HCT116 (cell line): ENCODE measurements around the gene PAX8. TPM values are rescaled to one million over a fixed set of nuclear protein-coding genes. Genes with fewer than 3 reads are reported as not detected.
A peak's percentile ranks its signal among the peaks of the same experiment; 100 is the strongest.

ENCODE experiments used
- ATAC-seq: fragments of 200-7000 bp; cut with Tn5 transposase; 2 replicates; pipeline ENCODE4 v1.9.1; 2020; ENCODE audit warnings: mild to moderate bottlenecking, moderate library complexity
- BruUV-seq: library from RNA; stranded (reverse); fragments of 400-500 nt; replicated peaks from 2 replicates; lab custom pipeline; 2021; lab: Mats Ljungman, UMichigan
- CTCF ChIA-PET: fragments of 300-600 bp; sonication (Branson Sonifier 250); formaldehyde crosslinking; loops from one replicate; lab custom pipeline; 2021; ENCODE audit warnings: antibody characterized with exemption; lab: Charles Lee
- POLR2A ChIA-PET: fragments of 300-600, 350-600 bp; sonication (Branson Sonifier 250); formaldehyde crosslinking; loops from one replicate; lab custom pipeline; 2021; ENCODE audit warnings: antibody characterized with exemption; lab: Charles Lee
- RAD21 ChIA-PET, 2 experiments: fragments of 300-600 bp; sonication (Branson Sonifier 250); formaldehyde crosslinking; loops; one replicate each; lab custom pipeline; 2023; ENCODE audit warnings: low total read pairs in 2 of 2; ENCODE audit not compliant: uncharacterized antibody in 2 of 2, unreplicated experiment in 2 of 2, low non-redundant PET in 1 of 2; lab: Charles Lee
- DNase-seq: peaks from one replicate; pipeline ENCODE4 v3.0.0-alpha.2; 2010; ENCODE audit warnings: low read depth, low spot score
- H2AFZ ChIP-seq: fragments of 200-600 bp; shearing (Covaris generic), sonication (generic); 2 replicates; pipeline ENCODE4 v1.6.1; 2017; ENCODE audit warnings: low read depth, mixed run types, mixed read lengths, antibody characterized with exemption, low read length; ENCODE audit not compliant: poor library complexity, severe bottlenecking
- H3K27ac ChIP-seq: 2 replicates; pipeline ENCODE4 v1.5.1; 2012; ENCODE audit warnings: low read depth, low read length
- H3K27me3 ChIP-seq: fragments of 200-600 bp; sonication (generic); 2 replicates; pipeline ENCODE4 v1.6.1; 2016; ENCODE audit warnings: mixed run types, low read length, mixed read lengths; ENCODE audit not compliant: insufficient read depth
- H3K36me3 ChIP-seq, 2 experiments: fragments of 200-500 bp in 1 of 2; fragments of 200-600 bp in 1 of 2; sonication (Bioruptor generic) in 1 of 2; sonication (generic) in 1 of 2; 2 replicates each; pipeline versions ENCODE4 v1.5.1 to v1.6.1; 2014 to 2016; ENCODE audit warnings: low read length in 2 of 2, inconsistent platforms in 1 of 2, mixed read lengths in 1 of 2, mixed run types in 1 of 2; ENCODE audit not compliant: insufficient read depth in 2 of 2, control insufficient read depth in 1 of 2
- H3K4me1 ChIP-seq, 2 experiments: fragments of 200-600 bp in 1 of 2; sonication (generic) in 1 of 2; 2 replicates each; pipeline versions ENCODE4 v1.5.1 to v1.6.1; 2012 to 2017; ENCODE audit warnings: low read length in 2 of 2, inconsistent platforms in 1 of 2, mild to moderate bottlenecking in 1 of 2, mixed read lengths in 1 of 2, mixed run types in 1 of 2, moderate library complexity in 1 of 2; ENCODE audit not compliant: insufficient read depth in 2 of 2, control insufficient read depth in 1 of 2
- H3K4me2 ChIP-seq: fragments of 200-600 bp; sonication (generic); 2 replicates; pipeline ENCODE4 v1.6.1; 2017; ENCODE audit warnings: mixed run types, low read length, mixed read lengths
- H3K4me3 ChIP-seq, 2 experiments: fragments of 200-600 bp in 1 of 2; sonication (generic) in 1 of 2; replicated peaks in 1 of 2; 2 replicates each; pipeline ENCODE4 v1.5.1; 2011 to 2016; ENCODE audit warnings: low read length in 2 of 2, control low read depth in 1 of 2, low read depth in 1 of 2, mild to moderate bottlenecking in 1 of 2, mixed read lengths in 1 of 2, mixed run types in 1 of 2
- H3K79me2 ChIP-seq: fragments of 200-600 bp; sonication (generic); 2 replicates; pipeline ENCODE4 v1.6.1; 2017; ENCODE audit warnings: mild to moderate bottlenecking, mixed run types, low read length, moderate library complexity, mixed read lengths; ENCODE audit not compliant: insufficient read depth
- H3K9ac ChIP-seq: fragments of 200-600 bp; sonication (generic); 2 replicates; pipeline ENCODE4 v1.6.1; 2016; ENCODE audit warnings: low read length, mixed read lengths
- H3K9me2 ChIP-seq: fragments of 200-600 bp; sonication (generic), shearing (Covaris generic); 2 replicates; pipeline ENCODE4 v1.6.1; 2017; ENCODE audit warnings: mixed run types, mild to moderate bottlenecking, moderate library complexity; ENCODE audit not compliant: insufficient read depth
- H3K9me3 ChIP-seq, 2 experiments: fragments of 200-500 bp in 1 of 2; fragments of 200-600 bp in 1 of 2; sonication (Bioruptor generic) in 1 of 2; sonication (generic) in 1 of 2; 2 replicates each; pipeline ENCODE4 v1.6.1; 2014 to 2017; ENCODE audit warnings: low read length in 2 of 2, mixed read lengths in 2 of 2, inconsistent platforms in 1 of 2, low read depth in 1 of 2, mild to moderate bottlenecking in 1 of 2, mixed run types in 1 of 2, moderate library complexity in 1 of 2; ENCODE audit not compliant: control insufficient read depth in 1 of 2, insufficient read depth in 1 of 2
- H4K20me1 ChIP-seq: fragments of 200-600 bp; sonication (generic), shearing (Covaris generic); 2 replicates; pipeline ENCODE4 v1.6.1; 2017; ENCODE audit warnings: mixed run types, mild to moderate bottlenecking, moderate library complexity; ENCODE audit not compliant: insufficient read depth
- JUND ChIP-seq: IDR thresholded peaks from 2 replicates; pipeline ENCODE4 v1.6.1; 2012
- REST ChIP-seq: IDR thresholded peaks from 2 replicates; pipeline ENCODE4 v1.6.1; 2012; ENCODE audit warnings: low read depth
- YY1 ChIP-seq: IDR thresholded peaks from 2 replicates; pipeline ENCODE4 v1.6.1; 2011; ENCODE audit warnings: low read length, low read depth, moderate library complexity, mild to moderate bottlenecking; ENCODE audit not compliant: insufficient replicate concordance; ENCODE audit errors: extremely low read depth
- intact Hi-C: fragments of 100-400 bp; cut with micrococcal nuclease; formaldehyde crosslinking; loops from 2 replicates; pipeline ENCODE4 v1.10.0; 2022
- total RNA-seq: library from RNA; stranded (reverse); gene quantifications from one replicate; pipeline ENCODE4 v1.2.1, GENCODE V29; 2021; ENCODE audit not compliant: unreplicated experiment
- TF ChIP-seq, protein P1 (sequence below), 3 experiments: fragments of 200-600 bp in 1 of 3; sonication (generic) in 1 of 3; IDR thresholded peaks in 2 of 3; conservative IDR thresholded peaks in 1 of 3; 2 replicates each; pipeline ENCODE4 v1.5.1; 2012 to 2017; ENCODE audit warnings: low read depth in 2 of 3, low read length in 2 of 3, antibody characterized with exemption in 1 of 3, borderline replicate concordance in 1 of 3, control low read depth in 1 of 3, mild to moderate bottlenecking in 1 of 3, mixed read lengths in 1 of 3, mixed run types in 1 of 3, moderate library complexity in 1 of 3; ENCODE audit not compliant: insufficient read depth in 1 of 3

PAX8 gene
- total RNA-seq, 1 experiment from 2014 or later, result 4.4 TPM

DNA sequence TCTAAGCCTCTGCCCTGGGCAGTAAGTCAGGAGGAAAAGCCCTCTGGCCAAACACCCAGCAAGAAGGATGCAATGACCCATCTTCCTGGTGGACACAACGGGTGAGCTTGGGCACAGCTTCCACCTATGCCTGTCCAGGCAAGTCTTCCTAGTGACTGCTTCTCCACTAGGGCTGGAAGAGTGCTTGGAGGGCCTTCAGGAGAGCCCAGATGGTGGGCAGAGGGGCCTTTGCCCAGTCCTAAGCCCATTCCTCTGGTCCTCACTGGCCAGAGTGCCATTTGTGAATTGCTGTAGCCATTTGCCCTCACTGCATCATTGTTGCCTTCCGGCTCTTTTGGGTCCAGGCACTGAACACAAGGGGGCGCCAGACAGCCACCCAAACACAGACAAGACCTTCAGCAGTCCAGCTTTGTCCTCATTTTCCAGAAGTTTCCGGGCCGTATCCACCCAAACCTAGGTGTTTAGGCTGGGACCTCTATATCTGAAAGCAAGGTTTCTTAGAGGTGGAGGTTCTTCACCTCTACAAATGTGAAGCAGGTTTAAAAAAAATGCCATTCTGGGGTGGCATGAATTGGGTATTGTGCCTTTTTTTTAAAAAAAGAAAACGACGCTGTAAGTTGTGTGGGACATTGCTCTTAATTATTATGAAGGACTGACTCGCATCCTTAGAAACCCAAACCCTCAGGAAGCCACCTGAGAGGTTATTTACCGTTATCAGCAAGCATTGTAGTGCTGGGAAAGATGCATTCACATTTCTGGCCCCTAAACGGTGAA, 29.5 kb downstream of the PAX8 start:
- Histone ChIP-seq H3K27ac (peak overlapping the region; percentile 20), H3K9me3 (no peaks in the 10 kb centered on the region), H4K20me1 (no peaks in the 10 kb centered on the region), H3K27me3 (no peaks in the 10 kb centered on the region), H3K9ac (no peak overlapping the region), H3K36me3 (peaks cover 0 to 11% of the 10 kb centered on the region in 2 experiments; a peak in 1 of 4 replicates), H3K4me2 (no peak overlapping the region), H2AFZ (no peak overlapping the region), H3K79me2 (no peaks in the 10 kb centered on the region), H3K9me2 (no peaks in the 10 kb centered on the region), H3K4me3 (no peak overlapping the region), H3K4me1 (peaks cover 0 to 21% of the 10 kb centered on the region in 2 experiments; a peak in 1 of 4 replicates)
- peak; percentile 94 for ATAC-seq
- no TSS peak for BruUV-seq
- RAD21 ChIA-PET, result interaction anchor here (0.8 to 1.6 kb wide), 2 partner anchors 45 to 121 kb away, joined by 5 to 9 read pairs; no protein-coding TSS in a partner anchor
- DNase-seq, result peak; percentile 51
- TF ChIP-seq, protein P1, sequence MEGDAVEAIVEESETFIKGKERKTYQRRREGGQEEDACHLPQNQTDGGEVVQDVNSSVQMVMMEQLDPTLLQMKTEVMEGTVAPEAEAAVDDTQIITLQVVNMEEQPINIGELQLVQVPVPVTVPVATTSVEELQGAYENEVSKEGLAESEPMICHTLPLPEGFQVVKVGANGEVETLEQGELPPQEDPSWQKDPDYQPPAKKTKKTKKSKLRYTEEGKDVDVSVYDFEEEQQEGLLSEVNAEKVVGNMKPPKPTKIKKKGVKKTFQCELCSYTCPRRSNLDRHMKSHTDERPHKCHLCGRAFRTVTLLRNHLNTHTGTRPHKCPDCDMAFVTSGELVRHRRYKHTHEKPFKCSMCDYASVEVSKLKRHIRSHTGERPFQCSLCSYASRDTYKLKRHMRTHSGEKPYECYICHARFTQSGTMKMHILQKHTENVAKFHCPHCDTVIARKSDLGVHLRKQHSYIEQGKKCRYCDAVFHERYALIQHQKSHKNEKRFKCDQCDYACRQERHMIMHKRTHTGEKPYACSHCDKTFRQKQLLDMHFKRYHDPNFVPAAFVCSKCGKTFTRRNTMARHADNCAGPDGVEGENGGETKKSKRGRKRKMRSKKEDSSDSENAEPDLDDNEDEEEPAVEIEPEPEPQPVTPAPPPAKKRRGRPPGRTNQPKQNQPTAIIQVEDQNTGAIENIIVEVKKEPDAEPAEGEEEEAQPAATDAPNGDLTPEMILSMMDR (IDR thresholded peaks at IDR 0.05 in 2 of 3, conservative IDR thresholded peaks at IDR 0.05 in 1 of 3; ENCODE audit: borderline replicate concordance in 1 of 3, insufficient read depth in 1 of 3, low read depth in 2 of 3, low read length in 2 of 3), result peak in 2 of 3 experiments; percentile 91 to 97; a peak in 4 of 6 replicates
- TF ChIP-seq YY1 (peak; percentile 55), REST (no peak), JUND (no peak)
- POLR2A ChIA-PET, result interaction anchor here (0.7 to 1.4 kb wide), 3 partner anchors 9 to 50 kb away, joined by 3 read pairs; no protein-coding TSS in a partner anchor
- CTCF ChIA-PET, result interaction anchor here (0.7 to 2.1 kb wide), 12 partner anchors 8 to 169 kb away, joined by 3 to 19 read pairs (median 5); no protein-coding TSS in a partner anchor
- intact Hi-C loops, result loop anchor here (1.0 kb wide), 2 partner anchors 45 to 121 kb away; no protein-coding TSS in a partner anchor
